AG08395 (cell line): ENCODE data around the gene RGS7BP.
A peak's percentile ranks its signal among the peaks of the same experiment; 100 is the strongest.

Experiments
- DNase-seq: peaks from one replicate; pipeline ENCODE4 v3.0.0; 2012; ENCODE audit warnings: mixed read lengths, low spot score

The RGS7BP gene

DNA sequence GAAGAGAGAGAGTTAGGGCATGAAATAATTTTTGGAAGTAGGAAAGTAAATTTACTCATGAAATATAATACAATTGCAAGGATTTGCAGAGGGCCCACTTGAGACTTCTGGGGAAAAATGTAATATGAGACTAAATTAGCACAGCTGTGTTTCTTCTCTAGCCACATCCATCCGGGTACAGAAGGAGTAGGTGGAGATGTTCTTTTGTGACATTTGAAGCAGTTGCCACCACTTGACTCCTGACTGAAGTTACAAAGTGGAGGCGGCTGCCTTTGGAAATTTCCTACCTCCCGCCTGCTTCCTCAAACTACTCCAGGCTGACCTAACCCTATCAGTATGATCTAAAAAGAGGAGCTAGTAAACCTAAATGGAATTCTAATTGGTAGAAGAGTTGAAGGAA is 126.4 kb downstream of the RGS7BP start:
- DNase-seq = no peak

- peak; percentile 21 for DNase-seq
These were observed 129.3 kb downstream of the RGS7BP start for GRCh38 chr5:64634997-64635686.

DNA sequence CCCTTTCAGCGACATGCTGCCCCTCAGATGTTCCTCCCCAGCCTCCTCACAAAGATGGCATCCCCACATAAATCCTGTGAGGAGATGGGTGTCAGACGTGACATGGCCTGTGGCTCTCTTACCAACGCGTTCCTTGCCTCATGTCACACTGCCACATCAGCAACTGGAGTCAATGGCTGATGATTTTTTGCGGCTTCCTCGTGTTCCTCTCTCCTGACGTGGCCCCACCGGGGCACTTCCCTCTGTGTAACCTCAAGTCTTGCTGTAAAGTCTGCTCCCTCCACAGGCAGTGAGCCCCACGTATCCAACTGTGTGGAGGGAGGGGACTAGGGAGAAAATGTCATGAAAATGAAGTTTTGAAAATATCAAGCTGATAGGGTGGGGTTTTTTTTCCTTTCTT is 131.3 kb downstream of the RGS7BP start:
- no peak for DNase-seq

- DNase-seq = peak; percentile 6
These were observed 132.1 kb downstream of the RGS7BP start for GRCh38 chr5:64637837-64638443.

DNA sequence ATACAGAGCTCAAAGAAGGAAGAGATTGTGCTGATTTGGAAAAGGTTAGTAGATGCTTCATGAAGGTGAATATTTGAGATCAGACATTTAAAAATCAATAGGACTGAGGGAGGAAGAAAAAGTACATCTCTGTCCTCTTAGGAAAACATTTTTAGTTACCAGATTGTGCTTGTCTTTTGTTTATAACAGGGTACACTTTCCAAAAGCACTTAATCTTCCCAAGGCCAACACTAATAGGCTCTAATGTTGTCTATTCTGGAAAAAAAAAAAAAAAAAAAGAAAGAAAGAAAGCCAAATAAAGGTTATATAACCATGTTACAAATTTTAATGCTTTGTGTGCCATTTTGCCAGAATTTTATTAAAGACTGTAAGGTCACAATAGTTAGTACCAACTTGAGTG is 139.0 kb downstream of the RGS7BP start:
- DNase-seq = no peak

DNA sequence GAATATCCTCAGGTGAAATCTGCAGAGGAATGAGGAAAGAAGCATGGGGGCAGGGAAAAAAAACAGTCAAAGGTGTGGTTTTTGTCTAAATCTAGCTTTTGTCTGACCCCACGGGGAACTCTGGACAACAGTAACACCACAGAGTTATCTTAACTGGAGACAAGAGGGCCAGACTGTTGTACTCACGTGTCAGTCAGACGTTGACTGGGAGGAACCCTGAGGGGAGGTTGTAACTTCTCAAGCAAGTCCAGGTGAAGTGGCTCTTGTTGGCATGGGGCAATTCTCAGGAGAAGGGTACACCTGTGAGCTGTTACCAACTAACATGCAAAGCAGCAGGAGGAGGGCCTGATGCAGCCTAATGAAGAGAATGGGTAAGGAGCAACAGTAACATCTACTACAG is 140.4 kb downstream of the RGS7BP start:
- DNase-seq = no peak

DNA sequence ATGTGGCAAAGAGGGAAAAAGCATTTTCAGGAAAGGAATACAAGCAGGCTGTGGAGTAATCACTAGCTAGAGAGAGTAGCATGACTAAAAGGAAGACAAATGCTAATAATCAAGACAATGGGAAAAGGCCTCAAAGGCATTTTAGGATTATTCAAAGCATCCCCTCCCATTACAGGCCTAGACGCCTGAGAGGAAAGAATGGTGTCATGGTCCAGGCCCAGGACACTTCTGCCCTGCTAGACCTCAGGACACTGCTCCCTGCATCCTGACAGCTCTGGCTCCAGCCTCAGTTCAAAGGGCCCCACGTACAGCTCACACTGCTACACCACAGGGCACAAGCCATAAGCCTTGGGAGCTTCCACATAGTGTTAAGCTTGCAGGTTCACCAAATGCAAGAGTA is 143.7 kb downstream of the RGS7BP start:
- DNase-seq = no peak

GRCh38 chr5:64653766-64654560 is 148.1 kb downstream of the RGS7BP start:
- no peak for DNase-seq

- DNase-seq = no peak
These were observed 148.7 kb downstream of the RGS7BP start for GRCh38 chr5:64654561-64654938.

- DNase-seq = no peak
These were observed 149.8 kb downstream of the RGS7BP start for GRCh38 chr5:64655596-64655995.

DNA sequence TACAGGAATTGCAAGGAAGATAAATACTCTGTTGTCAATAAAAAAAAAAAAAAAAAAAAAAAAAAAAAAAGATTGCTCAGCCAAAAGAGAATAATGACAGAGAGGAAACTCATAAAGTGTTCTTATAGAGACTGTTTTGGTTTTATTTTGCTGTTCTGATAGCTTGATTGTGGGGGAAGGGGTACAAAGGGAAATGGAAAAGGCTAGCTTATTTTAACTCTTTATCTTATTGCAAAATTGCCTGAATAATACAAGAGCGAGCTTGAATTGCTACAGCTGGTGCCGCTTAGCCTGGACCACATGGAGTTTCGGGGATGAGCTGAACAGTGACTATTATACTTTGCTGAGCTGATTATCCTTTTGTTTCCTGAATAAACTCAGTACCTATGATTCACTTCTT is 153.5 kb downstream of the RGS7BP start:
- DNase-seq = no peak
